Tibial artery (tissue), 4 donors: ENCODE results near the gene IL11RA.

Experiments
- DNase-seq, 2 donors: peaks; one replicate each; pipeline ENCODE4 v3.0.0-alpha.2; 2019
- H3K27ac ChIP-seq, 2 donors: fragments of 200-600 bp; sonication (generic) in 1 of 2; 1 replicate in 1 of 2; 2 replicates in 1 of 2; pipeline ENCODE4 v1.5.1; 2018 to 2019; ENCODE audit warnings: mild to moderate bottlenecking in 1 of 2
- H3K27me3 ChIP-seq, 2 donors: fragments of 200-600 bp; sonication (generic) in 1 of 2; one replicate each; pipeline versions ENCODE4 v1.5.1 to v1.6.0; 2016 to 2019
- H3K36me3 ChIP-seq, 3 donors: fragments of 200-600 bp; sonication (generic) in 2 of 3; one replicate each; pipeline ENCODE4 v1.5.1; 2016 to 2019; ENCODE audit warnings: mild to moderate bottlenecking in 2 of 3
- H3K4me1 ChIP-seq, 4 donors: fragments of 200-600 bp; sonication (generic) in 2 of 4; 1 replicate in 3 of 4; 2 replicates in 1 of 4; pipeline ENCODE4 v1.5.1; 2016 to 2019
- H3K4me3 ChIP-seq, 2 donors: fragments of 200-600 bp; sonication (generic) in 1 of 2; 1 replicate in 1 of 2; 2 replicates in 1 of 2; pipeline ENCODE4 v1.5.1; 2018 to 2019; ENCODE audit warnings: mild to moderate bottlenecking in 2 of 2
- H3K9me3 ChIP-seq, 3 donors: fragments of 200-600 bp; sonication (generic) in 1 of 3; one replicate each; pipeline ENCODE4 v1.5.1; 2016 to 2019
- intact Hi-C: fragments of 100-400 bp; cut with DNase I; formaldehyde crosslinking; loops from one replicate; pipeline ENCODE4 v1.15.0; 2023; ENCODE audit warnings: low total_unique reads
- TF ChIP-seq, protein P1 (sequence below), 2 experiments: fragments of 200-600 bp in 1 of 2; fragments of 450-650 bp in 1 of 2; IDR thresholded peaks; one replicate each; pipeline ENCODE4 v1.5.1; 2017 to 2019; ENCODE audit warnings: antibody characterized with exemption in 2 of 2, mild to moderate bottlenecking in 1 of 2, moderate library complexity in 1 of 2

IL11RA gene

GRCh38 chr9:34627716-34628655 lies 24.0 kb upstream of the IL11RA start:
- H3K4me3 ChIP-seq, result peak overlapping the region in 1 of 2 donors; percentile 54
- intact Hi-C loops, result no loop called here
- no peaks in the 10 kb centered on the region for H3K9me3 ChIP-seq
- no peak overlapping the region for H3K27ac ChIP-seq
- TF ChIP-seq, protein P1, sequence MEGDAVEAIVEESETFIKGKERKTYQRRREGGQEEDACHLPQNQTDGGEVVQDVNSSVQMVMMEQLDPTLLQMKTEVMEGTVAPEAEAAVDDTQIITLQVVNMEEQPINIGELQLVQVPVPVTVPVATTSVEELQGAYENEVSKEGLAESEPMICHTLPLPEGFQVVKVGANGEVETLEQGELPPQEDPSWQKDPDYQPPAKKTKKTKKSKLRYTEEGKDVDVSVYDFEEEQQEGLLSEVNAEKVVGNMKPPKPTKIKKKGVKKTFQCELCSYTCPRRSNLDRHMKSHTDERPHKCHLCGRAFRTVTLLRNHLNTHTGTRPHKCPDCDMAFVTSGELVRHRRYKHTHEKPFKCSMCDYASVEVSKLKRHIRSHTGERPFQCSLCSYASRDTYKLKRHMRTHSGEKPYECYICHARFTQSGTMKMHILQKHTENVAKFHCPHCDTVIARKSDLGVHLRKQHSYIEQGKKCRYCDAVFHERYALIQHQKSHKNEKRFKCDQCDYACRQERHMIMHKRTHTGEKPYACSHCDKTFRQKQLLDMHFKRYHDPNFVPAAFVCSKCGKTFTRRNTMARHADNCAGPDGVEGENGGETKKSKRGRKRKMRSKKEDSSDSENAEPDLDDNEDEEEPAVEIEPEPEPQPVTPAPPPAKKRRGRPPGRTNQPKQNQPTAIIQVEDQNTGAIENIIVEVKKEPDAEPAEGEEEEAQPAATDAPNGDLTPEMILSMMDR (IDR thresholded peaks at IDR 0.05), result no peak
- no peaks in the 10 kb centered on the region for H3K36me3 ChIP-seq
- peaks cover 10 to 79% of the 10 kb centered on the region in 2 donors for H3K27me3 ChIP-seq
- peaks cover 0 to 28% (median 23%) of the 10 kb centered on the region in 4 donors for H3K4me1 ChIP-seq
- DNase-seq, result no peak

- DNase-seq, result no peak
- Histone ChIP-seq H3K36me3 (no peaks in the 10 kb centered on the region), H3K4me3 (peak within 1 kb of the TSS; percentile 40 to 54), H3K9me3 (no peaks in the 10 kb centered on the region), H3K27ac (no peak within 1 kb of the TSS), H3K4me1 (peaks cover 0 to 19% (median 16%) of the 10 kb centered on the region in 4 donors), H3K27me3 (peaks cover 5 to 70% of the 10 kb centered on the region in 2 donors)
- intact Hi-C loops, result no loop called here
- TF ChIP-seq, protein P1 (IDR thresholded peaks at IDR 0.05), result no peak
Observed at GRCh38 chr9:34628656-34629490, 23.1 kb upstream of the IL11RA start, which contains the start of gene ARID3C. Gene ARID3C (minus strand): TSS chr9:34629066. CDS start chr9:34628014, 1,052 bp downstream.

- no peak overlapping the region for H3K4me3 ChIP-seq
Observed at GRCh38 chr9:34629491-34629808, 22.5 kb upstream of the IL11RA start.

GRCh38 chr9:34630402-34631154 lies 21.4 kb upstream of the IL11RA start:
- intact Hi-C loops, result no loop called here

More at GRCh38 chr9:34629491-34629808, 22.5 kb upstream of the IL11RA start:
- intact Hi-C loops, result no loop called here
- no peaks in the 10 kb centered on the region for H3K9me3 ChIP-seq
- DNase-seq, result no peak
- no peak overlapping the region for H3K27ac ChIP-seq
- H3K36me3 ChIP-seq, result no peaks in the 10 kb centered on the region
- H3K4me1 ChIP-seq, result peaks cover 0 to 16% (median 14%) of the 10 kb centered on the region in 4 donors
- TF ChIP-seq, protein P1 (IDR thresholded peaks at IDR 0.05), result no peak
- H3K27me3 ChIP-seq, result peaks cover 5 to 64% of the 10 kb centered on the region in 2 donors

More at GRCh38 chr9:34630402-34631154, 21.4 kb upstream of the IL11RA start:
- Histone ChIP-seq H3K27ac (no peak overlapping the region), H3K9me3 (no peaks in the 10 kb centered on the region), H3K27me3 (peaks cover 5 to 53% of the 10 kb centered on the region in 2 donors), H3K4me1 (peaks cover 0 to 17% (median 16%) of the 10 kb centered on the region in 4 donors), H3K36me3 (peaks cover 0 to 6% (median 0%) of the 10 kb centered on the region in 3 donors), H3K4me3 (no peak overlapping the region)
- no peak for DNase-seq
- TF ChIP-seq, protein P1 (IDR thresholded peaks at IDR 0.05), result no peak
